GM18861 (cell line): ENCODE results near the gene ANKRD40.
"Not testable (repeated sequence)": the region's sequence is repeated elsewhere in the genome, so short reads cannot be mapped to it uniquely, and the experiment has no call there.

ENCODE experiments used
- ATAC-seq: cut with Tn5 transposase; IDR thresholded peaks from one replicate; pipeline ENCODE4 v1.9.1; 2021; ENCODE audit not compliant: unreplicated experiment

Gene ANKRD40

DNA sequence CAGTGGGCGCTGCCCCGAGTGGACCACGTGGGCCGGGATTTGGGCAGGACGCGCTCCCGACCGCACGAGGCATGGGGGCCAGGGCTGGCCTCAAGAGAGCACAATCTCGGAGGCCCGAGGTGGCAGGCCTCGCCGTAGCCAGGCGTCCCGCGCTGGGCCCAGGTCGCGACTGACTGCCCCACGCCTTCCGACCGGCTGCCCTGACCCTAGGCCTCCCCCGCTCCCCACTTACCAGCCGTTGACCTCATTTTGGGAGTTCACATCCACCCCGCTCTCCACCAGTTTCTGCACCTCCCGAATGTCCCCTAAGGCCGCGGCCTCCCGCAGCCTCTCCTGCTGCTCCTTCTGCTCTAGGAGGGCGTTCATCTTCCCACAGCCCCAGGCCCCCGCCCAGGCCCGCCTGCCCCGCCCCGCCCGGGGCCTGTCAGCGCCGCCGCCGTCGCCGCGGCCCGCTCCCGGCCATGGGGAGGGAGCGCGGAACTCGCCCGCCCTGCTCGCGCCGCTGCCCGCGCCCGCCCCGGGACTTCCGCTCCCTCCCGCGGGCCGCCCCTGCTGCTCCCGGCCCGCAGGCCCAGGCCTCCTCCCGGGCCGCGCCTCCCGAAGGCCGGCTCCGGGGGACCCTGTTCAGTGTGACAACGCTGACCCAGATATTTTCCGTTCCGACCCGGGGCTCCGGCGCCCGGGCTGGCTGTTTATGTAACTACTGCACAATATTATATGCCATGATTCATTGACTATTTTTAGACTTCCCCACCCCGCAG lies at the start of gene ANKRD40:
TSS of gene ANKRD40 (minus strand) at position 626 of the 761 bp plus-strand sequence. CDS start at position 366, 260 bp downstream.
- ATAC-seq, result peak; percentile 86

- no peak for ATAC-seq
Measured at GRCh38 chr17:50754521-50754920, 46.8 kb upstream of the ANKRD40 start.

DNA sequence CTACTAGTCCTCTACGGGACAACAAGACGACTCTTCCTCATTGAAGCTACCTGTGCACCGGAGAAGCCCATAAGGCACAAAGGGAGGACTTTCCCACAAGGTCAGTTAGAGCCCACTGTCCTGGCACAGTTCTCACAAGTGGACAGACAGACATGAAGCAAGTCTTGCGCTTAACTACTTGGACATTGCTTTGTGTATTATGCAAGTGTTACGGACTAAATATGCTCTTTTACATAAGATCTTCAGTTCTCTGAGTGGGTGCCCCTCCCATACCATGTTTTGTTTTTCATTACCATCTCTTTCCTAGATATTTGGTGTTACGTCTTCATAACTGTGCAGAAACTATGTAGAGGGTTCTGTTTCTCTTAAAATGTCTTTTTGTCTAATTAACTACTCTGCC lies 41.5 kb upstream of the ANKRD40 start:
- ATAC-seq, result no peak

DNA sequence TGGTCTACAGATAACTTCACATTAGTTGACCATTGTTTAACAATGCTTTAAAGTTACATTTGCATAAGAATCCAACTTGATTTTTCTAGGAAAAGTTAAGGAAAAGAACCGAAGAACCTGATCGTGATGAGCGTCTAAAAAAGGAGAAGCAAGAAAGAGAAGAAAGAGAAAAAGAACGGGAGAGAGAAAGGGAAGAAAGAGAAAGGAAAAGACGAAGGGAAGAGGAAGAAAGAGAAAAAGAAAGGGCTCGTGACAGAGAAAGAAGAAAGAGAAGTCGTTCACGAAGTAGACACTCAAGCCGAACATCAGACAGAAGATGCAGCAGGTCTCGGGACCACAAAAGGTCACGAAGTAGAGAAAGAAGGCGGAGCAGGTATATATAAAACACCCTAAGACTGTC lies 37.9 kb upstream of the ANKRD40 start:
- ATAC-seq, result no peak

- ATAC-seq, result no peak
Measured at GRCh38 chr17:50739098-50739497, 31.4 kb upstream of the ANKRD40 start.

- no peak for ATAC-seq
Measured at GRCh38 chr17:50737118-50737698, 29.5 kb upstream of the ANKRD40 start.

- ATAC-seq, result no peak
Measured at GRCh38 chr17:50735287-50735686, 27.6 kb upstream of the ANKRD40 start.

DNA sequence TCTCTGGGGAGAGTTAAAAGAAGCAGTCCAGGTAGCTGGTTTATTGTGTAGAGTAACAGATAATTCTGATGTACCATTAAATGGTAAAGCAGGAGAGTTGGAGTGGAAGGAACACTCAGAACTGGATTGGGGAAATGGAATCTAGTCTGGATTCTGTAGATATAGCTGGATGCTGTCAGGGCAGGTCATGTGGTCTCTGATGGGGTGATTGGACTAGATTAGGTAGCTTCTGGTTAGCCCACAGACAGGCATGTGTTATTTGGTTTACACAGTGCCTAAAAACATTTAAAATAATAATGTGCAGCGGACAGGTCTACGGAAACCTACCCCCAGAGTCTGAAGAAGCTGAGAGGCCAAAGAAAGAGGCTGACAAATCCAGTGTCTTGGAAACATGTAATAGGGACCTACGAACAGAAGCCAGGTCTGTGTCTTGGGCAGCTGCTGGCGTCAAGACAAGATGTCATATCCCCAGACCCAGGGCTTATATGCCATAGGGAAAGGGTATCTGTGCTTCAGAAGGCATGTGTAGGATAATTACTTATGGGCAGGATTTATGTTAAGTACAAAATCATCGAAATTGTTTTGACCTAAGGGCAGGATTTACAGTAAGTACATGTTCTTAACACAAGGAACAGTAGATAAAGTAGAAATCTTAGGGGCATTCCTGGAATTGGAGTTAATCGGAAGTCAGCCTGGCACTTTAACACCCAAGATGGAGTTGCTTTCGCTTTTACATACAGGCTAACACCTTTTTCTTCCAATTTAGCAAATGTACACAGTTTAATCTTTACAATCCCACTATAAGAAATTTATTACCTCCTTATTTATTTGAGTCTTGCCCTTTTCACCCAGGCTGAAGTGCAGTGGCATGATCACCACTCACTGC lies 24.1 kb upstream of the ANKRD40 start:
- ATAC-seq, result no peak

DNA sequence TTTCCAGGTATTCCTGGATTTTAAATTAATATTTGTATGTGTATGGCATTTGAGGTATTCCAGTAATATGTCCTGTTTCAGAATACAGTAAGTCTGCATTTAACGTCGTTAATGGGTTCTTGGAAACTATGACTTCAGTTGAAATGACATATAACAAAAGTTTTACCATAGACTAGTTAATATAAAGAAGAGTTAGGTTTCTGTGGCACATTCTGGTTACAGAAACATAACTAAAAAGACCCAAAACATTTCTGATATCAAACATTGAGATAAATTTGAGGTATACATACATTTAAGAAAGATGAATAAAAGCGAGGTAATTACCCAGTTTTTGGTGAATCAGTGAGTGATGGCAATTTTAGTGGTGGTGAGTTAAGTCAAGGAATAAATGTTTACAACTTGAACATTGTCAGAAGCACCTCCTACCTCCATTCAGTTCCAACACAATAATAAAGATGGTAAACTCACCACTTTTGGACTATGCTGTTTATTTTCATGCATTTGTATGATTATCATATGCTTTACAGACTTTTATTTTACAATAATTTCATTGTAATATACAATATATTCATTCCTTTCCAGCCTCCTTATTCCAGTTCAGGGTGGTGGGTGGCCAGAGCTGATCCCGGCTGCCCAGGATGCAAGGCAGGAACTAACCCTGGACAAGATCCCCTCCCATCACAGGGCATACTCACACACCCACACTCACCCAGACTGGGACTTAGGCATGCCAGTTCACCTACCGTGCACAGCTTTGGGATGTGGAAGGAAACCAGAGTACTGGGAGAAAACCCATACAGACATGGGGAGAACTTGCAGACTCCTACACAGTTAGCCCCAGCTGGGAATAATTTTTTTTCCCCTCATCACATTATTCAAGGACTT lies 21.4 kb upstream of the ANKRD40 start:
- ATAC-seq, result no peak

GRCh38 chr17:50728112-50728429 lies 20.4 kb upstream of the ANKRD40 start:
- ATAC-seq, result no peak

GRCh38 chr17:50725769-50726655 lies 18.3 kb upstream of the ANKRD40 start:
- no peak for ATAC-seq

GRCh38 chr17:50724622-50725021 lies 16.9 kb upstream of the ANKRD40 start:
- ATAC-seq, result not testable (repeated sequence)

DNA sequence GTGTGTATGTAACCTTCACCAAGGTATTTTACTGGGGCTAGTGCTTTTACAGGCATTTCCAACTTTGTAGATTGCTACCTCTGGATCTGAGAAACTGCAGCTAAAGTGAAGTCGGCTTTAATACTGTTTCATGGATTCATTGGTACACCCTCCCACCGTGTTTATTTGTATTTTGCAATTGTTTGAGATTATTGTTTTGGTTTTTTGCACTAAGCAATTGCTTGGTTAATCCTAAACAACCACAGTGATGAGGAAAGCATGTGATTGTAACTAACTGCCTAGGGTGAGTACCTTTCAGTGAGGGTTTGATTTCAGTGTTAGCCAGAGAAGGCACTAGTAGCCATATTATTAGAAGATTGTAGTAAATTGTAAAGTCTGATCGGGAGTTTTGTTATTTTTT lies 15.0 kb upstream of the ANKRD40 start:
- no peak for ATAC-seq

- ATAC-seq, result no peak
Measured at GRCh38 chr17:50721194-50722010, 13.7 kb upstream of the ANKRD40 start.

DNA sequence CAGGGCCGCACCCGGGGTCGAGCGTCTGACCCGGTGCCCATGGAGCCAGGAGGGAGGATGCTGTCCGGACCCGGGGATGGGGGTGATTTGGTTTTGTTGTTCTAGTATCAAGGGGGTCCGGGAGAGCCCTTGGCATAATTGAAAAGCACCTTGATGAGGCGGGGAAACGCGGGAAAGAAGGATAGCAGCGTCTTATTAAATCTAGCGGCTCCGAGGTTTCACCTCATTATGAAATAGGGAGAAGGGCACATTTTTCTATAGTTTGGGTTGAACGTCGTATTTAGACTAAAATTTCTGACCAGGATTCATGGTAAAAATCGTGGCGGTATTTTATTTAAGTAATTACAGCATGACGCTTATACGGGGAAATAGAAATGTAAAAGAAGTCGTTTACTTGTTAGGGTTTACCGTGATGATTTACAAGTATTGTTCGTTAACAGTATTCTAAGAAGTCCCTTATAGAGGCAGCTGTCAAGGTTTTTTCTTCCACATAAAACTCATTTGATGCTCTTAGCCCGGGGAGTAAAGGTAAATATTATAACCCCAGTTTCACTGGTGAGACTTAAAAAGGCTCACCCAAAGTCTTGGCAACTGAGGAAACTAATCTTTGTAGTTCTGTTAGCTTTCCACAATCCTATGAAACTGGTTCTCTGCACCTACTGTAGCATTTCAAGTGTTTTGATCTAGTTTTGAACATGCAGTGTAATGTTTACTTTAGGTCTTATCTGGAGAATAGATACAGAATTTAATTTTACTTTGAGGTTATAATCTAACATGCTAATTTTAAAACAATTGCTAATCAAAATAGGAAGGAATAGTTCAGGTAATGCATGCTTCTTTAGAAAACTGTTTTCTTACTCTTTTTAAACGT lies 12.4 kb upstream of the ANKRD40 start:
- no peak for ATAC-seq

- peak; percentile 84 for ATAC-seq
Measured at GRCh38 chr17:50719144-50719923, 11.6 kb upstream of the ANKRD40 start, which contains the start of gene LUC7L3. TSS of gene LUC7L3 (plus strand) at chr17:50719603. CDS start at chr17:50719733, 130 bp downstream.

DNA sequence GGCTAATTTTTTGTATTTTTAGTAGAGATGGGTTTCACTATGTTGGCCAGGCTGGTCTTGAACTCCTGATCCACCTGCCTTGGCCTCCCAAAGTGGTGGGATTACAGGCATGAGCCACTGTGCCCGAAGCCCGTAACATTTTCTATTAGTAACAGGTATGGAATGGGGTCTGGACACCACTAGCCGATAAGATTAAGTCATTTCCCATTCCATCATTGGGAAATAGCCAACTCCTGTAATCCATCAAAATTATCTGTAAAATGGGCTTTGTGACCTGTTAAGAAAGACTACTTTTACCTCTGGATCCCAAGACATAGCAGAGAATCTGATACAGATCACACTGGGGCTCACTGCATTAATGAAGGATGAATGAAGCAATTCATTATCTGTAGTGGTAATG lies 7.8 kb upstream of the ANKRD40 start:
- no peak for ATAC-seq
